A549 (cell line): ENCODE measurements around the gene DOCK9. TPM values are rescaled to one million over a fixed set of nuclear protein-coding genes. Genes with fewer than 3 reads are reported as not detected.

ENCODE experiments used
- ATAC-seq, 2 experiments: fragments of 200-7000 bp in 1 of 2; fragments of >200 bp in 1 of 2; cut with Nextera tagmentation in 1 of 2; cut with Tn5 transposase in 1 of 2; 3 replicates each; pipeline versions ENCODE4 v1.8.0 to v1.9.1; 2018 to 2020; ENCODE audit warnings: mild to moderate bottlenecking in 1 of 2, moderate library complexity in 1 of 2
- CTCF ChIA-PET: fragments of 300-600 bp; sonication (Branson Sonifier 250); formaldehyde crosslinking; extraction: SDS; loops from one replicate; lab custom pipeline; 2021; ENCODE audit warnings: antibody characterized with exemption, inconsistent platforms; lab: Yijun Ruan, JAX
- POLR2A ChIA-PET: fragments of 350-600 bp; formaldehyde crosslinking; extraction: SDS; loops from one replicate; lab custom pipeline; 2021; ENCODE audit warnings: antibody characterized with exemption, inconsistent platforms; lab: Yijun Ruan, JAX
- DNase-seq, 2 experiments: peaks; one replicate each; pipeline versions ENCODE4 v3.0.0 to v3.0.0-alpha.2; 2011 to 2016; ENCODE audit warnings: low read depth in 1 of 2, low spot score in 1 of 2
- FAIRE-seq: peaks from 2 replicates; lab custom pipeline; 2011; peaks lifted over from hg19 to GRCh38; lab: Jason Lieb, UNC
- H3K27ac ChIP-seq, 2 experiments: fragments of >200 bp; sonication (Bioruptor Twin); formaldehyde crosslinking; 3 replicates each; pipeline ENCODE4 v1.5.1; 2016 to 2017
- H3K4me1 ChIP-seq: fragments of >200 bp; sonication (Bioruptor Twin); formaldehyde crosslinking; 3 replicates; pipeline ENCODE4 v1.6.1; 2016
- H3K4me2 ChIP-seq: fragments of >200 bp; sonication (Bioruptor Twin); formaldehyde crosslinking; 3 replicates; pipeline ENCODE4 v1.6.1; 2016
- H3K4me3 ChIP-seq: fragments of >200 bp; sonication (Bioruptor Twin); formaldehyde crosslinking; 3 replicates; pipeline ENCODE4 v1.5.1; 2016
- H3K9me3 ChIP-seq: fragments of >200 bp; sonication (Bioruptor Twin); formaldehyde crosslinking; 3 replicates; pipeline ENCODE4 v1.6.1; 2016
- BHLHE40 ChIP-seq: IDR thresholded peaks from 2 replicates; pipeline ENCODE4 v1.6.1; 2012; ENCODE audit warnings: low read depth, low read length, inconsistent platforms
- CBX2 ChIP-seq: fragments of 200-600 bp; sonication (generic); IDR thresholded peaks from 2 replicates; pipeline ENCODE4 v1.6.1; 2016; ENCODE audit warnings: low read depth, mild to moderate bottlenecking, borderline replicate concordance
- CBX8 ChIP-seq: fragments of 200-600 bp; sonication (generic); IDR thresholded peaks from 2 replicates; pipeline ENCODE4 v1.6.1; 2016
- CEBPB ChIP-seq, 2 experiments: fragments of >200 bp in 1 of 2; sonication (Bioruptor Twin) in 1 of 2; formaldehyde crosslinking in 1 of 2; IDR thresholded peaks; 2 replicates each; pipeline ENCODE4 v1.6.1; 2012 to 2016
- ELK1 ChIP-seq: fragments of 150-350 bp; IDR thresholded peaks from 2 replicates; pipeline ENCODE4 v1.6.1; 2014; ENCODE audit warnings: low read depth, mild to moderate bottlenecking, low read length
- FOSL2 ChIP-seq, 2 experiments: fragments of 450-650 bp in 1 of 2; fragments of >200 bp in 1 of 2; sonication (Bioruptor Twin) in 1 of 2; formaldehyde crosslinking; IDR thresholded peaks; 2 replicates each; pipeline versions ENCODE4 v1.5.0 to v1.6.1; 2016 to 2020; ENCODE audit warnings: mild to moderate bottlenecking in 1 of 2, moderate library complexity in 1 of 2
- FOXS1 ChIP-seq: fragments of 250-450 bp; sonication (Bioruptor Pico); IDR thresholded peaks from 2 replicates; pipeline ENCODE4 v1.5.0; 2020; ENCODE audit warnings: mild to moderate bottlenecking, moderate library complexity
- GATA3 ChIP-seq: IDR thresholded peaks from 2 replicates; pipeline ENCODE4 v1.6.1; 2012; ENCODE audit warnings: borderline replicate concordance
- HOXB13 ChIP-seq: fragments of 250-450 bp; sonication (Bioruptor Pico); IDR thresholded peaks from 2 replicates; pipeline ENCODE4 v1.5.0; 2020; ENCODE audit warnings: low read depth, mild to moderate bottlenecking, moderate library complexity
- HOXB5 ChIP-seq: fragments of 250-450 bp; sonication (Bioruptor Pico); IDR thresholded peaks from 2 replicates; pipeline ENCODE4 v1.5.0; 2020; ENCODE audit warnings: mild to moderate bottlenecking, moderate library complexity
- KDM1A ChIP-seq: fragments of 200-600 bp; sonication (generic); IDR thresholded peaks from 2 replicates; pipeline ENCODE4 v1.6.1; 2016; ENCODE audit warnings: low read depth, mild to moderate bottlenecking
- KDM5A ChIP-seq: fragments of 200-600 bp; sonication (generic); IDR thresholded peaks from 2 replicates; pipeline ENCODE4 v1.6.1; 2016; ENCODE audit warnings: antibody characterized with exemption, mild to moderate bottlenecking
- MAZ ChIP-seq: fragments of 150-350 bp; IDR thresholded peaks from 2 replicates; pipeline ENCODE4 v1.6.1; 2014; ENCODE audit warnings: antibody characterized with exemption, low read depth, low read length, borderline replicate concordance
- MYC ChIP-seq: IDR thresholded peaks from 2 replicates; pipeline ENCODE4 v1.6.1; 2012; ENCODE audit warnings: mild to moderate bottlenecking, inconsistent platforms, low read length, improper control_type of control experiment, borderline replicate concordance
- RARB ChIP-seq: fragments of 250-450 bp; sonication (Bioruptor Pico); IDR thresholded peaks from 2 replicates; pipeline ENCODE4 v1.8.0; 2021; ENCODE audit warnings: mild to moderate bottlenecking, moderate library complexity
- RCOR1 ChIP-seq: fragments of 150-350 bp; IDR thresholded peaks from 2 replicates; pipeline ENCODE4 v1.6.1; 2014; ENCODE audit warnings: antibody characterized with exemption, low read length, low read depth
- REST ChIP-seq: fragments of 200-600 bp; sonication (generic); IDR thresholded peaks from 2 replicates; pipeline ENCODE4 v1.6.1; 2016; ENCODE audit warnings: antibody characterized with exemption, mild to moderate bottlenecking, moderate library complexity
- SREBF2 ChIP-seq: fragments of 450-650 bp; IDR thresholded peaks from 2 replicates; pipeline ENCODE4 v1.6.1; 2014; ENCODE audit warnings: mild to moderate bottlenecking, moderate library complexity
- ZFP36 ChIP-seq: fragments of 450-650 bp; IDR thresholded peaks from 2 replicates; pipeline ENCODE4 v1.6.1; 2014; ENCODE audit warnings: borderline replicate concordance; ENCODE audit not compliant: partially characterized antibody
- WGBS: methylation state at CpG from one replicate; pipeline ENCODE4 v1.1.6; 2017; ENCODE audit errors: missing lambda C conversion rate; 5-methylcytosine and 5-hydroxymethylcytosine counted together
- polyA plus RNA-seq, 4 experiments: library from polyadenylated mRNA; depleted of rRNA in 3 of 4; stranded (reverse); fragments of >200 nt; fragmentation: RNase III in 1 of 4; extraction: RNeasy Plus Mini Kit Qiagen cat#74134 plus additional on column Dnase treatment in 1 of 4; gene quantifications; 2 replicates in 3 of 4; 3 replicates in 1 of 4; pipeline ENCODE4 v1.2.3, GENCODE V29; 2011 to 2017
- TF ChIP-seq, protein P1 (sequence below): fragments of 450-650 bp; IDR thresholded peaks from 2 replicates; pipeline ENCODE4 v1.6.1; 2014; ENCODE audit warnings: antibody characterized with exemption
- TF ChIP-seq, protein P2 (sequence below): IDR thresholded peaks from 2 replicates; pipeline ENCODE4 v1.6.1; 2012

Gene DOCK9
- polyA plus RNA-seq, 2 of the 4 experiments (the other 2 are of a cell fraction), result 34.0 to 43.9 TPM

DNA sequence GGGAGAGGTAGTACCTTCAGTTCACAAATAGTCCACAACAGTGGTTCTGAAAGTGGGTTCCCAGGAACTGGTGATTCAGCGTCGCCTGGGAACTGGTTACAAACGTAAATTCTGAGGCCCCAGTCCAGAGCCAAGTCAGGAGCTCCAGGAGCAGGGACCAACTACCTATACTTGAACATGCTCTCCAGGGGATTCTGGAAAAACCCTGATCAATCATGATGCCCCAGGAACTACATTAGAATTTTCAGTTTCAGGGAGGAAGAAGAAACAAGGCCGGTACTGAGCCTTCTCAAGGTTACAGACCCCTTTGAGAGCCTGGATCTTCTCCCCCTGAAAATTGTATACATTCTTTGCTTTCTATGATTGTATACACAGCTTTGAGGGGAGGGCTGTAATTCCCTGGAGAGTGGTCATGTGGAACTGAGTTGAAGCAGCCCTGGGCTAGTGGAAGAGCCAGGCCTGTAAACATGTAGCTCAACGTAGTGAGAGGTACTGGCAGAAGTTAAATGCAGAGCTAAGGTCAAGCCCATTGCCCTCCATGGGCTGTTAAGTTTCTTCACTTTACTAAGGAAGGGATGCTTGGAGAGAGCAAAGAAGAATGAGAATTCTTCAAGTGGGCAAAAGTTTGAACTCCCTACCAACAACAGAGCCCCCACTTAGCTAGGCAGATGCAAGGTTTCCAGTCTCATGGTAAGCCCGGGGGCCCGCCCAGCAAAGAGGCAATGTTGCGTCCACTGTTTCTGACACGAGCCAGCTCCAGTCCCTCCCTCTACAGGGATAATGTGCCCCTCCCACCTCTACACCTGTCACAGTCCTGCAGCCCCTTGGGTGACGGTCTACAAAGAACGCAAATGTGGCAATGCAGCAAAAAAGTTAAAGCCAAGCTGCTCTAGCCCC is 17.0 kb downstream of the DOCK9 start:
- H3K4me1 ChIP-seq, result no peaks in the 10 kb centered on the region
- ChIA-PET POLR2A (no interaction called here), CTCF (no interaction called here)
- 91% methylated on average over 10 of the region's 11 CpGs for WGBS
- H3K9me3 ChIP-seq, result no peaks in the 10 kb centered on the region
- H3K27ac ChIP-seq, result no peak overlapping the region
- TF ChIP-seq REST (no peak), MYC (no peak), HOXB5 (CRISPR knock-in tag) (no peak), SREBF2 (no peak), CEBPB (IDR thresholded peaks at IDR 0.05) (no peak), RCOR1 (no peak), BHLHE40 (no peak), RARB (CRISPR knock-in tag) (no peak), KDM5A (no peak), ZFP36 (no peak), CBX2 (no peak), KDM1A (no peak), CBX8 (no peak), ELK1 (no peak), GATA3 (no peak)
- TF ChIP-seq, protein P1, sequence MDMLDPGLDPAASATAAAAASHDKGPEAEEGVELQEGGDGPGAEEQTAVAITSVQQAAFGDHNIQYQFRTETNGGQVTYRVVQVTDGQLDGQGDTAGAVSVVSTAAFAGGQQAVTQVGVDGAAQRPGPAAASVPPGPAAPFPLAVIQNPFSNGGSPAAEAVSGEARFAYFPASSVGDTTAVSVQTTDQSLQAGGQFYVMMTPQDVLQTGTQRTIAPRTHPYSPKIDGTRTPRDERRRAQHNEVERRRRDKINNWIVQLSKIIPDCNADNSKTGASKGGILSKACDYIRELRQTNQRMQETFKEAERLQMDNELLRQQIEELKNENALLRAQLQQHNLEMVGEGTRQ, result no peak
- ATAC-seq, result no peak
- H3K4me3 ChIP-seq, result no peak overlapping the region
- no peak for DNase-seq
- no peak overlapping the region for H3K4me2 ChIP-seq
- FAIRE-seq, result no peak

- DNase-seq, result no peak
- no peak for FAIRE-seq
- ChIA-PET POLR2A (no interaction called here), CTCF (no interaction called here)
- 96% methylated on average over 14 of the region's 14 CpGs for WGBS
- TF ChIP-seq, protein P2, sequence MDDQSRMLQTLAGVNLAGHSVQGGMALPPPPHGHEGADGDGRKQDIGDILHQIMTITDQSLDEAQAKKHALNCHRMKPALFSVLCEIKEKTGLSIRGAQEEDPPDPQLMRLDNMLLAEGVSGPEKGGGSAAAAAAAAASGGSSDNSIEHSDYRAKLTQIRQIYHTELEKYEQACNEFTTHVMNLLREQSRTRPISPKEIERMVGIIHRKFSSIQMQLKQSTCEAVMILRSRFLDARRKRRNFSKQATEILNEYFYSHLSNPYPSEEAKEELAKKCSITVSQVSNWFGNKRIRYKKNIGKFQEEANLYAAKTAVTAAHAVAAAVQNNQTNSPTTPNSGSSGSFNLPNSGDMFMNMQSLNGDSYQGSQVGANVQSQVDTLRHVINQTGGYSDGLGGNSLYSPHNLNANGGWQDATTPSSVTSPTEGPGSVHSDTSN, result no peak
- TF ChIP-seq FOXS1 (CRISPR knock-in tag) (no peak), HOXB13 (CRISPR knock-in tag) (no peak), KDM1A (no peak), KDM5A (no peak), MYC (no peak), CBX8 (no peak), MAZ (no peak), FOSL2 (IDR thresholded peaks at IDR 0.05) (no peak), FOSL2 (CRISPR knock-in tag; IDR thresholded peaks at IDR 0.05) (no peak)
- TF ChIP-seq, protein P1, result no peak
- Histone ChIP-seq H3K4me3 (no peak overlapping the region), H3K9me3 (no peaks in the 10 kb centered on the region), H3K4me1 (no peaks in the 10 kb centered on the region), H3K27ac (no peak overlapping the region), H3K4me2 (no peak overlapping the region)
- no peak for ATAC-seq
Measured at GRCh38 chr13:98959786-98960605, 17.9 kb downstream of the DOCK9 start.
